Body of pancreas (tissue), 4 donors: ENCODE results near the gene RNF186.

Experiments
- CTCF ChIP-seq, 7 experiments: fragments of 450-650 bp in 4 of 7; fragments of 200-600 bp in 3 of 7; sonication (generic) in 3 of 7; IDR thresholded peaks; one replicate each; pipeline ENCODE4 v1.5.1; 2016 to 2019; ENCODE audit warnings: antibody characterized with exemption in 7 of 7
- POLR2A ChIP-seq, 3 donors: fragments of 450-650 bp; IDR thresholded peaks; one replicate each; pipeline ENCODE4 v1.6.1; 2016; ENCODE audit warnings: antibody characterized with exemption in 3 of 3, mild to moderate bottlenecking in 2 of 3

GRCh38 chr1:19773485-19773884 lies 41.6 kb downstream of the RNF186 start:
- no peak for TF ChIP-seq CTCF (IDR thresholded peaks at IDR 0.05)
- no peak for TF ChIP-seq POLR2A (IDR thresholded peaks at IDR 0.05)
